Type B pancreatic cell (in vitro differentiated cells): ENCODE data around the gene ATG4C. TPM values are rescaled to one million over a fixed set of nuclear protein-coding genes. Genes with fewer than 3 reads are reported as not detected.
A peak's percentile ranks its signal among the peaks of the same experiment; 100 is the strongest.

ENCODE experiments used
- DNase-seq: peaks from one replicate; pipeline ENCODE4 v3.0.0; 2021; ENCODE audit warnings: mixed read lengths; ENCODE audit not compliant: unreplicated experiment; ENCODE audit errors: extremely low spot score
- H3K27ac Mint-ChIP-seq: 2 replicates; pipeline ENCODE4 v1.8.0; 2021; ENCODE audit warnings: mild to moderate bottlenecking, mixed read lengths
- H3K27me3 Mint-ChIP-seq: 2 replicates; pipeline ENCODE4 v1.8.0; 2021; ENCODE audit warnings: mixed read lengths
- H3K36me3 Mint-ChIP-seq: 2 replicates; pipeline ENCODE4 v1.8.0; 2021; ENCODE audit warnings: mixed read lengths
- H3K4me1 Mint-ChIP-seq: one replicate; pipeline ENCODE4 v1.8.0; 2021; ENCODE audit warnings: mixed read lengths; ENCODE audit not compliant: unreplicated experiment
- H3K4me3 Mint-ChIP-seq: 2 replicates; pipeline ENCODE4 v1.8.0; 2021; ENCODE audit warnings: mild to moderate bottlenecking, mixed read lengths
- H3K9me3 Mint-ChIP-seq: 2 replicates; pipeline ENCODE4 v1.8.0; 2021; ENCODE audit warnings: mixed read lengths
- CTCF ChIP-seq: fragments of 200-600 bp; sonication (generic); conservative IDR thresholded peaks from 2 replicates; pipeline ENCODE4 v1.5.0; 2021; ENCODE audit warnings: antibody characterized with exemption, mild to moderate bottlenecking
- total RNA-seq: library from RNA; stranded (reverse); gene quantifications from 2 replicates; pipeline ENCODE4 v1.2.1, GENCODE V29; 2021; ENCODE audit warnings: low replicate concordance

The ATG4C gene
- total RNA-seq, 1 donor from 2014 or later = 13.4 TPM

GRCh38 chr1:62849031-62849430 is 65.1 kb downstream of the ATG4C start:
- H3K9me3 Mint-ChIP-seq = no peaks in the 10 kb centered on the region
- TF ChIP-seq CTCF = peak; percentile 33
- H3K4me3 Mint-ChIP-seq = no peak overlapping the region
- H3K36me3 Mint-ChIP-seq = peaks cover 3% of the 10 kb centered on the region
- H3K4me1 Mint-ChIP-seq = no peaks in the 10 kb centered on the region
- H3K27ac Mint-ChIP-seq = no peak overlapping the region
- DNase-seq = no peak
- H3K27me3 Mint-ChIP-seq = no peaks in the 10 kb centered on the region

DNA sequence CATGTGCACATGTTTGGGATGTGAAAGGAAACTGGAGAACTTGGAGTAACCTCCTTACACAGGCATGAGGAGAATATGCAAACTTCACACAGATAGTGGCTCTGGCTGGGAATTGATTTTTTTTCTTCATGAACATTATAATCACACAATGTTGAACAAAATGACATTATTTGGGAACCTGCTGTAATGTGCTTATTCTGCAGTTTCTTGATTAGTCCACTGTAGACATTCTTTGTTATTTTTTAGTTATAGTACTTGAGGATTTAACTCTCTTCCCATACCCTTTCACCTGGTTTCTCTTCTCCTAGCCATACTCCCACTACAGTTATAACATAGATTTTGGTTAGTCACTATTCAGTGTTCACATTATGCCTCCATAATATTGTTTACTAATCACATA is 68.3 kb downstream of the ATG4C start:
- peaks cover 3% of the 10 kb centered on the region for H3K36me3 Mint-ChIP-seq
- no peak for TF ChIP-seq CTCF
- H3K27ac Mint-ChIP-seq = no peak overlapping the region
- no peaks in the 10 kb centered on the region for H3K27me3 Mint-ChIP-seq
- no peak for DNase-seq
- no peak overlapping the region for H3K4me3 Mint-ChIP-seq
- no peaks in the 10 kb centered on the region for H3K4me1 Mint-ChIP-seq
- H3K9me3 Mint-ChIP-seq = no peaks in the 10 kb centered on the region

DNA sequence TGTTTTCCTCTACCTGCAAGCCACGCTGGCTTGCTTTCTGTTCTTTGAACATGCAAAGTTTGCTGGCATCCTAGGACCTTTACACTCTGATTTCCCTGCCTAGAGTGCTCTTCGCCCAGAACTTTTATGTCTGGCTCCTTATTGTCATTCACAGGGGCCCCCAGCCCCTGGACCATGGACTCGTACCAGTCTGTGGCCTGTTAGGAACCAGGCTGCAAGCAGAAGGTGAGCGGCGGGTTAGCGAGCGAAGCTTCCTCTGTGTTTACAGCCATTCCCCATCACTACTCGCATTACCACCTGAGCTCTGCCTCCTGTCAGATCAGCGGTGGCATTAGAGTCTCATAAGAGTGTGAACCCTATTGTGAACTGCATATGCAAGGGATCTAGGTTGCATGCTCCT is 73.0 kb downstream of the ATG4C start:
- H3K9me3 Mint-ChIP-seq = no peaks in the 10 kb centered on the region

DNA sequence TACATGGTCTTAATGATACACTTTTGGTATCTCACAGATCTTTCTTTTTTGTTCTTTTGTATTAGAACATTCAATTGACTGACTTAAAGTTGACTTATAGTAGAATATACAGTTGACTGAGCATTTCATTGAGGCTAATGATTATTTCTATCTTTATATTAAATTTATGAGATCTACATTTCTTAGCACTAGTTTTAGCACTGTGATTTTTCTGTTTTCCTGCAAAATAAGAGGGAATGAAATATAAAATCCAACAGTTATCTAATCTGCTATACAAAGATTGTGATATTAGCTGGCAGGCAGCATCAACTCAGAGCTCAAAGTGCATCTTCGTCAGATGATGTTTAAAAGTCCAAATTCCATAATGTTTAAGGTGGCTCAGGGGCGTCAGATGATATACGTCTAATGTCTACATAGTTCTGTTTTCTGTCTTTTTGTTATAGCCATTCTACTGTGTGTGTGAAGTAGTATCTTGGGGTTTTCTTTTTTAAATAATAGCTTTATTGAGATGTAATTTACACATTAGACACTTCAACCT is 85.4 kb downstream of the ATG4C start:
- no peaks in the 10 kb centered on the region for H3K9me3 Mint-ChIP-seq
- no peaks in the 10 kb centered on the region for H3K4me1 Mint-ChIP-seq
- DNase-seq = no peak
- H3K27ac Mint-ChIP-seq = no peak overlapping the region
- H3K36me3 Mint-ChIP-seq = no peaks in the 10 kb centered on the region
- TF ChIP-seq CTCF = no peak
- H3K4me3 Mint-ChIP-seq = no peak overlapping the region
- H3K27me3 Mint-ChIP-seq = peaks cover 4% of the 10 kb centered on the region

More for the DNA sequence above, 73.0 kb downstream of the ATG4C start:
- DNase-seq = no peak
- Mint-ChIP-seq H3K4me1 (no peaks in the 10 kb centered on the region), H3K4me3 (no peak overlapping the region), H3K36me3 (no peaks in the 10 kb centered on the region), H3K27me3 (no peaks in the 10 kb centered on the region), H3K27ac (no peak overlapping the region)
- TF ChIP-seq CTCF = no peak

- H3K4me1 Mint-ChIP-seq = no peaks in the 10 kb centered on the region
- H3K27ac Mint-ChIP-seq = no peak overlapping the region
- H3K36me3 Mint-ChIP-seq = no peaks in the 10 kb centered on the region
- no peak for TF ChIP-seq CTCF
- H3K27me3 Mint-ChIP-seq = peaks cover 4% of the 10 kb centered on the region
- H3K9me3 Mint-ChIP-seq = no peaks in the 10 kb centered on the region
- H3K4me3 Mint-ChIP-seq = no peak overlapping the region
- no peak for DNase-seq
Measured at GRCh38 chr1:62870148-62870547, 86.2 kb downstream of the ATG4C start.

DNA sequence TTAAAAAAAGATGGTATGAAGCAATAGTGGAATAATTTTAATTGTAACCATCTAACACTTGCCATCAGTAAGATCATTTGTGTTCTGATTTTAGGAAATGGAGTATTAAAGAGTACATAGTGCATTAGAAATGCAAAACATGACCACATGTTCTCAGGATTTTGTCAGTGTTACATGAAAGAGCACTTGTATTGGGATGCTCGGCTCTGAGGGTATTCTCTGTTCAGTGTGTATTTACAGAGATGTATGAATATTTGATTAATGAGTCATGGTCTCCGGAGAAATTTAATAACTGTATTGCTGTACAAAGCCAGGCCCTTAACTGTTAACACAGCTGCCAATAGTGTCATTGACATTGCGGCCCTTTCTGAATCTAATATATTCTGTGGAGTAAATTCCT is 91.7 kb downstream of the ATG4C start:
- no peak for DNase-seq
- no peak for TF ChIP-seq CTCF
- Mint-ChIP-seq H3K4me3 (no peak overlapping the region), H3K36me3 (no peaks in the 10 kb centered on the region), H3K9me3 (no peaks in the 10 kb centered on the region), H3K4me1 (no peaks in the 10 kb centered on the region), H3K27me3 (peaks cover 26% of the 10 kb centered on the region), H3K27ac (no peak overlapping the region)
